ENCODE data around the gene DQX1.

DNA sequence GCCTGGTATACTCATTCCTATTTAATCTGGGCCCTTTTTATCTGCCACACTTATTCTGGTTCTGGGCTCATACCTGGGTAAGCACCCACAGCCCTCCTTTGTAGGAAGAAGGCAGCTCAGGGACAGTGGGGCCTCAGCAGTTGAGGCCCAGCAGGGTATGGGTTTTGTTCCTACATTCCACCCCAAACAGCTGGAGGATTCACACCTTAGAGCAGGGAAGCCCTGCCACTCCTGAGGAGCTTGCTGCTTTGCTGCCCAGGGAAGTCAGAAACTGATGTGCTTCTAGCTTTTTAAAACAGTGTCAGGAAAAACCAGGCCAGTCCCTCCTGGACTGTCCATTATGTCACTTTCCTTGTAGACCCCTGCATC, 25.5 kb downstream of the DQX1 start:
- TF ChIP-seq ZFHX2 (tag by site-specific recombination; conservative IDR thresholded peaks at IDR 0.05) (no peak), ZNF114 (tag by site-specific recombination; IDR thresholded peaks at IDR 0.05) (no peak), ZBTB7A (tag by site-specific recombination; IDR thresholded peaks at IDR 0.05; ENCODE audit: low read depth) (no peak)
- TF ChIP-seq, protein P1, sequence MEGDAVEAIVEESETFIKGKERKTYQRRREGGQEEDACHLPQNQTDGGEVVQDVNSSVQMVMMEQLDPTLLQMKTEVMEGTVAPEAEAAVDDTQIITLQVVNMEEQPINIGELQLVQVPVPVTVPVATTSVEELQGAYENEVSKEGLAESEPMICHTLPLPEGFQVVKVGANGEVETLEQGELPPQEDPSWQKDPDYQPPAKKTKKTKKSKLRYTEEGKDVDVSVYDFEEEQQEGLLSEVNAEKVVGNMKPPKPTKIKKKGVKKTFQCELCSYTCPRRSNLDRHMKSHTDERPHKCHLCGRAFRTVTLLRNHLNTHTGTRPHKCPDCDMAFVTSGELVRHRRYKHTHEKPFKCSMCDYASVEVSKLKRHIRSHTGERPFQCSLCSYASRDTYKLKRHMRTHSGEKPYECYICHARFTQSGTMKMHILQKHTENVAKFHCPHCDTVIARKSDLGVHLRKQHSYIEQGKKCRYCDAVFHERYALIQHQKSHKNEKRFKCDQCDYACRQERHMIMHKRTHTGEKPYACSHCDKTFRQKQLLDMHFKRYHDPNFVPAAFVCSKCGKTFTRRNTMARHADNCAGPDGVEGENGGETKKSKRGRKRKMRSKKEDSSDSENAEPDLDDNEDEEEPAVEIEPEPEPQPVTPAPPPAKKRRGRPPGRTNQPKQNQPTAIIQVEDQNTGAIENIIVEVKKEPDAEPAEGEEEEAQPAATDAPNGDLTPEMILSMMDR (tag by site-specific recombination; IDR thresholded peaks at IDR 0.05) = no peak
- TF ChIP-seq, protein P2, sequence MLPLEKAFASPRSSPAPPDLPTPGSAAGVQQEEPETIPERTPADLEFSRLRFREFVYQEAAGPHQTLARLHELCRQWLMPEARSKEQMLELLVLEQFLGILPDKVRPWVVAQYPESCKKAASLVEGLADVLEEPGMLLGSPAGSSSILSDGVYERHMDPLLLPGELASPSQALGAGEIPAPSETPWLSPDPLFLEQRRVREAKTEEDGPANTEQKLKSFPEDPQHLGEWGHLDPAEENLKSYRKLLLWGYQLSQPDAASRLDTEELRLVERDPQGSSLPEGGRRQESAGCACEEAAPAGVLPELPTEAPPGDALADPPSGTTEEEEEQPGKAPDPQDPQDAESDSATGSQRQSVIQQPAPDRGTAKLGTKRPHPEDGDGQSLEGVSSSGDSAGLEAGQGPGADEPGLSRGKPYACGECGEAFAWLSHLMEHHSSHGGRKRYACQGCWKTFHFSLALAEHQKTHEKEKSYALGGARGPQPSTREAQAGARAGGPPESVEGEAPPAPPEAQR (tag by site-specific recombination; IDR thresholded peaks at IDR 0.05) = no peak
